ENCODE results near the gene MRPS22. TPM values are rescaled to one million over a fixed set of nuclear protein-coding genes. Genes with fewer than 3 reads are reported as not detected.

MRPS22 gene
- total RNA-seq, 1 donor from 2014 or later, result 38.1 TPM

GRCh38 chr3:139302084-139302800 lies 41.6 kb upstream of the MRPS22 start:
- Mint-ChIP-seq H3K4me3 (ENCODE audit: unreplicated experiment) (no peak overlapping the region), H3K9me3 (ENCODE audit: unreplicated experiment) (no peaks in the 10 kb centered on the region), H3K27me3 (ENCODE audit: unreplicated experiment) (peaks cover 4% of the 10 kb centered on the region), H3K4me1 (ENCODE audit: unreplicated experiment) (peaks cover 7% of the 10 kb centered on the region), H3K36me3 (ENCODE audit: low read depth, unreplicated experiment) (no peaks in the 10 kb centered on the region), H3K27ac (ENCODE audit: unreplicated experiment) (peak overlapping the region; percentile 53)
- no peak for DNase-seq (ENCODE audit: low spot score)
- TF ChIP-seq CTCF (IDR thresholded peaks at IDR 0.05; ENCODE audit: unreplicated experiment), result no peak

GRCh38 chr3:139302801-139303113 lies 41.1 kb upstream of the MRPS22 start:
- Mint-ChIP-seq H3K27ac (ENCODE audit: unreplicated experiment) (peak overlapping the region; percentile 53), H3K4me3 (ENCODE audit: unreplicated experiment) (no peak overlapping the region), H3K9me3 (ENCODE audit: unreplicated experiment) (no peaks in the 10 kb centered on the region)

GRCh38 chr3:139303216-139303615 lies 40.6 kb upstream of the MRPS22 start:
- Mint-ChIP-seq H3K36me3 (ENCODE audit: low read depth, unreplicated experiment) (no peaks in the 10 kb centered on the region), H3K4me3 (ENCODE audit: unreplicated experiment) (no peak overlapping the region), H3K27ac (ENCODE audit: unreplicated experiment) (no peak overlapping the region), H3K9me3 (ENCODE audit: unreplicated experiment) (no peaks in the 10 kb centered on the region), H3K27me3 (ENCODE audit: unreplicated experiment) (peaks cover 6% of the 10 kb centered on the region), H3K4me1 (ENCODE audit: unreplicated experiment) (peaks cover 9% of the 10 kb centered on the region)
- DNase-seq (ENCODE audit: low spot score), result no peak
- no peak for TF ChIP-seq CTCF (IDR thresholded peaks at IDR 0.05; ENCODE audit: unreplicated experiment)

More at GRCh38 chr3:139302801-139303113, 41.1 kb upstream of the MRPS22 start:
- H3K4me1 Mint-ChIP-seq (ENCODE audit: unreplicated experiment), result peaks cover 9% of the 10 kb centered on the region
- no peak for TF ChIP-seq CTCF (IDR thresholded peaks at IDR 0.05; ENCODE audit: unreplicated experiment)
- H3K27me3 Mint-ChIP-seq (ENCODE audit: unreplicated experiment), result peaks cover 6% of the 10 kb centered on the region
- no peaks in the 10 kb centered on the region for H3K36me3 Mint-ChIP-seq (ENCODE audit: low read depth, unreplicated experiment)
- no peak for DNase-seq (ENCODE audit: low spot score)

GRCh38 chr3:139304383-139304782 lies 39.4 kb upstream of the MRPS22 start:
- H3K4me3 Mint-ChIP-seq (ENCODE audit: unreplicated experiment), result no peak overlapping the region
- no peaks in the 10 kb centered on the region for H3K9me3 Mint-ChIP-seq (ENCODE audit: unreplicated experiment)
- no peak overlapping the region for H3K27ac Mint-ChIP-seq (ENCODE audit: unreplicated experiment)
- H3K36me3 Mint-ChIP-seq (ENCODE audit: low read depth, unreplicated experiment), result no peaks in the 10 kb centered on the region
- H3K4me1 Mint-ChIP-seq (ENCODE audit: unreplicated experiment), result peaks cover 9% of the 10 kb centered on the region
- DNase-seq (ENCODE audit: low spot score), result no peak
- no peak for TF ChIP-seq CTCF (IDR thresholded peaks at IDR 0.05; ENCODE audit: unreplicated experiment)
- peaks cover 7% of the 10 kb centered on the region for H3K27me3 Mint-ChIP-seq (ENCODE audit: unreplicated experiment)

GRCh38 chr3:139306078-139306477 lies 37.7 kb upstream of the MRPS22 start:
- Mint-ChIP-seq H3K4me3 (ENCODE audit: unreplicated experiment) (no peak overlapping the region), H3K9me3 (ENCODE audit: unreplicated experiment) (no peaks in the 10 kb centered on the region), H3K4me1 (ENCODE audit: unreplicated experiment) (peaks cover 9% of the 10 kb centered on the region), H3K36me3 (ENCODE audit: low read depth, unreplicated experiment) (no peaks in the 10 kb centered on the region), H3K27ac (ENCODE audit: unreplicated experiment) (no peak overlapping the region), H3K27me3 (ENCODE audit: unreplicated experiment) (peaks cover 11% of the 10 kb centered on the region)
- TF ChIP-seq CTCF (IDR thresholded peaks at IDR 0.05; ENCODE audit: unreplicated experiment), result no peak
- DNase-seq (ENCODE audit: low spot score), result no peak
